Loucy (cell line): ENCODE results near the gene SNRNP25.

Experiments
- EZH2phosphoT487 ChIP-seq: fragments of 200-600 bp; IDR thresholded peaks from 2 replicates; pipeline ENCODE4 v1.6.1; 2018; ENCODE audit warnings: antibody characterized with exemption, mild to moderate bottlenecking, moderate library complexity, borderline replicate concordance
- TF ChIP-seq, protein P1 (sequence below): fragments of 200-600 bp; sonication (generic); conservative IDR thresholded peaks from 2 replicates; pipeline ENCODE4 v1.5.1; 2014; ENCODE audit warnings: mild to moderate bottlenecking, antibody characterized with exemption, low read length

GRCh38 chr16:53346-54236 is at the start of gene SNRNP25, which contains the start of gene POLR3K:
- TF ChIP-seq, protein P1, sequence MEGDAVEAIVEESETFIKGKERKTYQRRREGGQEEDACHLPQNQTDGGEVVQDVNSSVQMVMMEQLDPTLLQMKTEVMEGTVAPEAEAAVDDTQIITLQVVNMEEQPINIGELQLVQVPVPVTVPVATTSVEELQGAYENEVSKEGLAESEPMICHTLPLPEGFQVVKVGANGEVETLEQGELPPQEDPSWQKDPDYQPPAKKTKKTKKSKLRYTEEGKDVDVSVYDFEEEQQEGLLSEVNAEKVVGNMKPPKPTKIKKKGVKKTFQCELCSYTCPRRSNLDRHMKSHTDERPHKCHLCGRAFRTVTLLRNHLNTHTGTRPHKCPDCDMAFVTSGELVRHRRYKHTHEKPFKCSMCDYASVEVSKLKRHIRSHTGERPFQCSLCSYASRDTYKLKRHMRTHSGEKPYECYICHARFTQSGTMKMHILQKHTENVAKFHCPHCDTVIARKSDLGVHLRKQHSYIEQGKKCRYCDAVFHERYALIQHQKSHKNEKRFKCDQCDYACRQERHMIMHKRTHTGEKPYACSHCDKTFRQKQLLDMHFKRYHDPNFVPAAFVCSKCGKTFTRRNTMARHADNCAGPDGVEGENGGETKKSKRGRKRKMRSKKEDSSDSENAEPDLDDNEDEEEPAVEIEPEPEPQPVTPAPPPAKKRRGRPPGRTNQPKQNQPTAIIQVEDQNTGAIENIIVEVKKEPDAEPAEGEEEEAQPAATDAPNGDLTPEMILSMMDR: no peak
- no peak for TF ChIP-seq EZH2phosphoT487
